Esophagus squamous epithelium (tissue), 4 donors: ENCODE measurements around the gene ABCA5.

ENCODE experiments used
- CTCF ChIP-seq, 6 experiments: fragments of 450-650 bp in 4 of 6; fragments of 200-600 bp in 2 of 6; sonication (generic) in 2 of 6; IDR thresholded peaks; one replicate each; pipeline ENCODE4 v1.5.1; 2016 to 2019; ENCODE audit warnings: antibody characterized with exemption in 6 of 6, mild to moderate bottlenecking in 4 of 6, moderate library complexity in 4 of 6
- POLR2A ChIP-seq, 4 donors: fragments of 450-650 bp; IDR thresholded peaks; one replicate each; pipeline ENCODE4 v1.6.1; 2017; ENCODE audit warnings: antibody characterized with exemption in 4 of 4, mild to moderate bottlenecking in 4 of 4, moderate library complexity in 3 of 4

- TF ChIP-seq CTCF (IDR thresholded peaks at IDR 0.05) (no peak), POLR2A (IDR thresholded peaks at IDR 0.05) (no peak)
These were observed 13.0 kb upstream of the ABCA5 start for GRCh38 chr17:69339937-69340336.
